HG03442 (cell line): ENCODE data around the gene MOSMO.
"Not testable (repeated sequence)": the region's sequence is repeated elsewhere in the genome, so short reads cannot be mapped to it uniquely, and the experiment has no call there.

Source experiments
- ATAC-seq: cut with Tn5 transposase; IDR thresholded peaks from one replicate; pipeline ENCODE4 v1.9.1; 2021; ENCODE audit warnings: mild to moderate bottlenecking, moderate library complexity; ENCODE audit not compliant: unreplicated experiment

Gene MOSMO

DNA sequence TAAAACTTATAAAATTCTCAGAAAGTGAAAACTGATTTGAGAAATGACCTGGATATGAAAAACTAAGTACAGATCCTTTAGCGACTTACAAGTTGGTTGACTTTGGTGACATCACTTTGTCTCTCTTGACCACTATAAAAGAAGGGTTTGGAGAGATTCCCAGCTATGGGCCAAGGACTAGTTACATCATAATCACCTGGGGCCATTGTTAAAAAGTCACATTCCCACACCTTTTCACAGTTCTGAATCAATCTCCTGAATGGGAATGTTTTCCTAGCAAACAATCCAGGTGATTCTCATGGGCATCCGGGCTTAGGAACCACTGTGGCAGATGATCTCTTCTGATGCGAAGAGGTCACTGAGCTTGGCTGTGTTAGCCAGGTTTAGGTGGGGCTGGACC is 83.8 kb downstream of the MOSMO start:
- no peak for ATAC-seq

DNA sequence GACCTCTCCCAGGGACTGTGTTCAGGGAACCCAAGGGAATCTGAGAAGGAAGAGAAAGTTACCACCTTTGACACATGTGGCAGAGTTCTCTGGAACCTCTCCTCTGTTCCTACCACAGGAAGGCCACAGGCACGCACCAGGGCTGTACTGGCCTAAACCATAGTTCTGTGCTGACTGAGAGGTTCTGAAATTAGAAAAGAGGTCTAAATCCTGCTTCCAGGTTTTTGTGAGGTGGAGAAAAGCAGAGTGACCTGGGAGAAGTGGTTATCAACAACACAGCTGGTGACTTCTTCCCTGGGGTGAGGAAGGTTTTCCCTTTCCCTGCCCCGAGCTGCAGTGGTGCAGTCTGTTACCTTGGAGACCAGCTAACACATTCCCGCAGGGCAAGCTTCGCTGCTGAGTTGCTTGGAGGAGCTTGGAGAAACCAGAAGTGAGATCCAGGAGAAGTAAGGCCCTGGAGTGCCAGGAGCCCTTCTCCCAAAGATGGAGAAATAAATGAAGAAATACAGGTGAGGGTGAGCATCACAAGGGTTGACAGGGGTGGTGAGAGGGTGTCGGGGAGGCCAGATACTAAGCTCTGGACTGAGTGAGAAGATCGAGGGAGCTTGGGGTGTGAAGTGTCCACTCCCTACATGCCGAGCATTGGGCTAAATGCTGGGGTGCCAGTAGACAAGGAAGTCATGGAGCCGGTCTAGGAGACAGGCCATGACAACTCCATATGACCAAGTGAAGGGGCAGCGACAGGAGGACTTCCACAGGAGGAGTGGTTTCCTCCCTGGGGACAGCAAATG is 84.4 kb downstream of the MOSMO start, which contains the start of gene VWA3A:
Gene VWA3A (plus strand): TSS at position 399 of the 791 bp plus-strand sequence. CDS start 97 bp downstream, at position 496.
- no peak for ATAC-seq

GRCh38 chr16:22093331-22093730 is 85.4 kb downstream of the MOSMO start:
- ATAC-seq, result no peak

GRCh38 chr16:22093996-22094395 is 86.1 kb downstream of the MOSMO start:
- no peak for ATAC-seq

DNA sequence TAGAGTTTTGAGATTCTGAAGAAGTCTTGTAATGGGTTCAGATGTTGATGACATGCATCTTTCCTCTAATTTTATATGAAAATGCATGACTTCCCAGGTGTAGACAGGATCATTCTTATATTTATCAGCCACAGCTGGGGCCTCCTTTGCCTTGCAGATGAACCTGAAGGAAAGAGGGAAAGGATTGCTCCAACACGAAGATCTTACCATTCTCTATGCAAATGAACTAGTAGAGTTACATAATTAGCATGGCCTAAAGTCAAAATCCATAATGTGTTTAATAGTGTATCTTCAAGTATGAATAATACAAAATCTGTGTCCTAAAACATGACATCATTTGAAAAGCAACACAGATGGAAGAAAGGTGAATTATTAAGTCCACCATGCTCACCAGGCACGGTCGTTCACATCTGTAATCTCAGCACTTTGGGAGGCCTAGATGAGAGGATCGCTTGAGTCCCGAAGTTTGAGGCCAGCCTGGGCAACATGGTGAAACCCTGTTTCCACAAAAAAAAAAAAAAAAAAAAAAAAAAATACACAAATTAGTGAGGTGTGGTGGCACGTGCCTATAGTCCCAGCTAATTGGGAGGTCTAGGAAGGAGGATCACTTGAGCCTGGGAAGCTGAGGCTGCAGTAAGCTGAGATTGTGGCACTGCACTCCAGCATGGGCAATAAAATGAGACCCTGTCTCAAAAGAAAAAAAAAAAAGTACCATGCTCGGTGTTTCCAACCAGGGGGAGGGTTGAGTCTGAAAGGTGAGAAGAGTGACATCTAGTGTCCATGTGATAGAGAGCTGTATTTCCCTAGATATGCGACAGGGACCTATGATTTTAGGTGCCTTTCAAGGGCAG is 90.7 kb downstream of the MOSMO start:
- no peak for ATAC-seq

GRCh38 chr16:22099256-22099975 is 91.5 kb downstream of the MOSMO start:
- ATAC-seq, result no peak

- ATAC-seq, result no peak
These were observed 95.5 kb downstream of the MOSMO start for GRCh38 chr16:22103441-22103840.

DNA sequence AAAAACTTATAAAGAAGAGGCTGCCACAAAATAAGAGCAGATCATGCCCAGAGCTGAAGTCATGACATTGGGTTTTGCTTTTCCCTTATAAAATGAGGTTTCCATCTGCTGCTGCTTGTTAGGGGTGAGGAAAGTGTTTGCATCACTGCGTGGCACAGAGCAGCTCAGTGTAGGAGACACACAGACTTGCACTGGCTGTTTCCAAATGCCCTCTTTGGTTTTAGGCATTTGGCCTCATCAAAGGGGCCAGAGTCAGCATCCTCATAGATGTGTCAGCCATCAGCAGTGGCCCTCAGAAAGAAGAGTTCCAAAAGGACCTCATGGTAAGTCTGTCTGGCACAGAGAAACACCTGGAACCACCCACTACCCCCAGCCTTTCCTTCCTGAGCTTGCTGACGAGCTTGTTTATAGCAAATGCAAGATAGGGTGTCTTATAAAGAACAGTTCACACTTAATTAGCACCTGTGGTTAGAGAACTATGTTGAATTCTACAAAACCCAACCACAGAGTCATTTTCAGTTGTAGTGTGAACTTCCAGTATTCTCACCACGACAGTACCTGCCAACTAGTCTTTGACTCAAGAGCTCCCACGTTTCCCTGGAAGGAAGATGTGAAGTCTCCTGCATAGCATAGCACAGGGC is 101.5 kb downstream of the MOSMO start:
- ATAC-seq, result no peak

GRCh38 chr16:22111629-22112028 is 103.7 kb downstream of the MOSMO start:
- not testable (repeated sequence) for ATAC-seq

DNA sequence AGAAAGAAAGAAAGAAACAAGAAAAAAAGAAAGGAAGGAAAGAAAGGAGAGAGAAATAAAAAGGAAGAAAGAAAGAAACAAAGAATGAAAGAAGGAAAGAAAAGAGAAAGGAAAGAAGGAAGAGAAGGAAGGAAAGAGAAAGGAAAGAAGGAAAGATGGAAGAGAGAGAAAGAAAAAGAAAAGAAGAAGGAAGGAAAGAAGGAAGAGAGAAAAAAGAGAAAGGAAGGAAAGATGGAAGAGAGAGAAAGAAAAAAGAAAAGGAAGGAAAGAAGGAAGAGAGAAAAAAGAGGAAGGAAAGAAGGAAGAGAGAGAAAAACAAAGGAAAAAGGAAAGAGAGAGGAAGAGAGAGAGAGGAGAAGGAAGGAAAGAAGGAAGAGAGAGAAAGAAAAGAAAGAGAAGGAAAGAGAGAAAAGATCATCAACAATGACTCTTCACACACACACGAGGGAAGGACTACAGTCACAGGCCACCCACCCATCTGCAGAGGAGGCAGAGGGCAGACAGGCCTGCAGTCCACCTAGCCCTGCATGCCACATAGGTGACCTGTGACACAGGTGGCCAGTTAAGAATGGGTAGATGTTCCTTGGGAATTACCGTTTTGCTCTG is 108.3 kb downstream of the MOSMO start:
- ATAC-seq, result no peak

DNA sequence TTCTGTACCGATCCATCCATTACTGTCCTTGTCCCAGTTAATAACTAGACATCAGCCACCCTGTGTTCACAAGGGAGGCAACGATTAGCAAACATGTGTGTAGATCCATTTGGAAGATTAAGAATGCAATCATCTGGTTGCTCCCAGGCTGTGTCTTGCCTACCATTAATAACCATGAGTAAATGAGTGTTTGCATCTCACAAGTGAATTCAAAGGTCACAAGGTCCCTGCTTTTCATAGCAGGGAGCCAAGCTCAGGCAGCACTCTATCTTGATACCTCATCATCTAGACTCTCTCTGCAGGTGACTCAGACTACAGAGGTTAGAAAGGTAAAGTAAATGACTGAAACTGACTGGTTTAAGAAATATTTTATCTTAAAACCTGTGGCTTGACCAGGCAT is 109.7 kb downstream of the MOSMO start:
- ATAC-seq, result no peak

DNA sequence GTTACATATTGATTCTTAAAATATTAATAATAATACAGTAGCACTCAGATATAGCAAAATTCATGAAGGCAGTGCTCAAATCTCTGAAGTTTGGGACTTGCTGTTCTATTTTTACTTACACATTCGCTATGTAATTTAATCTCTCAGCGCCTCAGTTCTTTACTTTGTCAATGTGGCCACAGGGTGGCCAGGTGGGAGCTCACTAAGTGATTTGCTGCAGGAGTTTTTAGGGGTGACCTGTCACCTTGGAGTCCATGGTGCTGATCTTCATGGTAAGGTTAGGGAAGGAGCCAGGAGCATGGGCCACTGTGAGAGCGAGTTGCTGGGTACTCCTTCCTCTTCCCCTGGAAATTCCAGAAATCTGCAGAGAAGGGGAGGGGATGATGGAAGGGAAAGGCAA is 112.5 kb downstream of the MOSMO start:
- ATAC-seq, result no peak

- ATAC-seq, result no peak
These were observed 114.3 kb downstream of the MOSMO start for GRCh38 chr16:22122239-22122638.

- no peak for ATAC-seq
These were observed 115.2 kb downstream of the MOSMO start for GRCh38 chr16:22123146-22123545.

GRCh38 chr16:22123759-22124490 is 116.0 kb downstream of the MOSMO start:
- ATAC-seq, result no peak

DNA sequence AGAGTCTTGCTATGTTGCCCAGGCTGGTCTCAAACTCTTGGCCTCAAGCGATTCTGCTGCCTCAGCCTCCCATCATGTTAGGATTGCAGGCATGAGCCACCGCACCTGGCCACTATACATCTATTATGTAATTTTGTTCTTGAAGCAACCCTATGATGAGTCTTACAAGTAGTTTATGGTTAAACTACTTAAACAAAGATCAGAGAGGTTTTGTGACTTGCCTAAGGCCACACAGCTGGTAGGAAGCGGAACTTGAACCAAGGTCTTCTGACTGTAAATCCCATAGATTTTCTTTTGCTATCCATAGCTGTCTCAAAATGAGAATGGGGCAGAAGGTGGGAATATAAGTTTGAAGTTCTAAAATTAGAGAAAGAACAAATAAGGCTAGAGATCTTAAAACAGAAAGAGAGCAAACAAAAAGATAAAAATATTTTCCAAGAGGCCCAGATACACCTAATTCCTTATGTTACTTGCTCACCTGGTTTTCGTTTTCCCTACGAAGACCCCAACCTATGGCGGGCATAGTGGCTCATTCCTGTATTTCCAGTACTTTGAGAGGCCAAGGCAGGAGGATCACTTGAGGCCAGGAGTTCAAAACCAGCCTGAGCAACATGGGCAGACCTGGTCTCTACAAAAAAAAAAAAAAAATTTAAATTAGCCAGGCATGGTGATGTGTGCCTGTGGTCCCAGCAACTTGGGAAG is 116.8 kb downstream of the MOSMO start:
- ATAC-seq, result no peak

DNA sequence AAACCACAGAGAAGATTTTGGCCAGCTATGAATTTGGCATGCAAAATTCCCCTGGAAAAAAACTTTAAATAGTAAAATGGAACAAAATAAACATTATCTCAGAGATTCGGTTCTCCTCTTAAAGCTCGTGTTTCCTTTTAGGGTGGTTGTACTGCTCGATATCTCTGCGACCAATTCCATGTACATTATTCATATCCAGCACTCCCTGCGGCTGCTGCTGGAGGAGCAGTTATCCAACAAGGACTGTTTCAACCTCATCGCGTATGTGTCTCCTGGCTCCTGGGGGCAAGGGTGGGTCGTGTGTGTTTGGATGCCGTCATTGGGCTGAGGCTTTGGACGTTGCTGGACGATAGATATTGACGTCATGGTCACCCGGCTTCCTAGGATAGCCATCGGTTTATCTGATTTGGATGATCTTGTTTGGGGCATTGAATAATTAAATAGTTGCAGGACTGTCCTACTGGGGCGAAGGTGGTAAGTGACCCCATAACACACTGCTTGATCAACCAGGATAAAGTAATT is 118.2 kb downstream of the MOSMO start:
- ATAC-seq, result no peak

DNA sequence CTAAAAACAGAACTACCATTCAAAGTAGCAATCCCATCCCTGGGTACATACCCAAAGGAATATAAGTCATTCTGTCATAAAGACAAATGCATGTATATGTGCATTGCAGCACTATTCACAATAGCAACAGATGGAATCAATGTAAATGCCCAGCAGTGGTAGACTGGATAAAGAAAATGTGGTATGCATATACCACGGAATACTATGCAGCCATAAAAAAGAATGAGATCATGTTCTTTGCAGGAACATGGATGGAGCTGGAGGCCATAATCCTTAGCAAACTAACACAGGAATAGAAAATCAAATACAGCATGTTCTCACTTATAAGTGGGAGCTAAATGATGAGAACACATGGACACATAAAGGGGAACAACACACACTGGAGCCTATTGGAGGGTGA is 120.6 kb downstream of the MOSMO start:
- ATAC-seq, result not testable (repeated sequence)

DNA sequence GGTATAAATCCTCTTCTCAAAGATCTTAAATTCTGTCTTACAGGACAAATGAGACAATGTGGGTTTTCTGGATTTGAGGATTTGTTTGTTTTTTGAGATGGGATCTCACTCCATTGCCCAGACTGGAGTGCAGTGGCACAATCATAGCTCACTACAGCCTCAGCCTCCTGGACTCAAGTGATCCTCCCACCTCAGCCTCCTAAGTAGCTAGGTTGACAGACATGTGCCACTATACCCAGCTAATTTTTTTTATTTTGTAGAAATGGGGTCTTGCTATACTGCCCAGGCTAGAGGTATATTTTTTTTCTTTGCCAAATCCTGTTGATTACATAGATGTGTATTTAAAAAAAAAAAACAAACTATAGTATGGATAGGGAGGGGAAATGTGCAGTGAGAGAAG is 122.6 kb downstream of the MOSMO start:
- no peak for ATAC-seq
